ENCODE data around the gene ABI3.
"Not testable (repeated sequence)": the region's sequence is repeated elsewhere in the genome, so short reads cannot be mapped to it uniquely, and the experiment has no call there.

Gene ABI3

DNA sequence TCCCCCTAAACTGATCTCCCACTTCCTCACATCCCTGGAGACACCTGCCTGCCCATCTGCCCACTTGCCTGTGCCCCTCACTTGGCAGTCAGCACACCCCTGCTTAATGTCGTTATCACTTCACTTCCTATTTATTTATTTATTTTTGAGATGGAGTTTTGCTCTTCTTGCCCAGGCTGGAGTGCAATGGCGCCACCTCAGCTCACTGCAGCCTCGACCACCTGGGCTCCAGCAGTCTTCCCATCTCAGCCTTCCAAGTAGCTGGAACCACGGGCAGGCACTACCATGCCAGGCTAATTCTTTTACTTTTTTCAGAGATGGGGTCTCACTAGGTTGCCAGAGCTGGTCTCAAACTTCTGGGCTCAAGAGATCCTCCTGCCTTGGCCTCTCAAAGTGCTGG is 43.6 kb downstream of the ABI3 start:
- no peak for DNase-seq

DNA sequence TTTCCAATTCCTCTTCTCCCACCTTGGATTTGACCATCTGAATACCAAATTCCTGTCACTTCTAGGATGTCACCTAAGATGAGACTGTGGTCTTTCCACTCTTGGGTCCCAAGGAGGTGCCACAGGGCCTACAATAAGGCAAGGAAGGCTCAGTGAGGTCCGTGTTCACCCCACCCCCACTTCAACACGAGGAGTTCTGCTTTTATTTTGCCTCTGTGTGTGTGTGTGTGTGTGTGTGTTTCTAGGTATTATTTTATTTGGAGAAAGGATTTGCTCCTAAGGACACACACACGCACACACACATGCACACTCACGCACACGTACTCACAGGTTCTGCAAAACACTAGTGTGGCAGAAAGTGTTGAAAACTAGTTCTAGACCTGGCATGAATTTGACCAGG is 44.6 kb downstream of the ABI3 start:
- no peak for DNase-seq

DNA sequence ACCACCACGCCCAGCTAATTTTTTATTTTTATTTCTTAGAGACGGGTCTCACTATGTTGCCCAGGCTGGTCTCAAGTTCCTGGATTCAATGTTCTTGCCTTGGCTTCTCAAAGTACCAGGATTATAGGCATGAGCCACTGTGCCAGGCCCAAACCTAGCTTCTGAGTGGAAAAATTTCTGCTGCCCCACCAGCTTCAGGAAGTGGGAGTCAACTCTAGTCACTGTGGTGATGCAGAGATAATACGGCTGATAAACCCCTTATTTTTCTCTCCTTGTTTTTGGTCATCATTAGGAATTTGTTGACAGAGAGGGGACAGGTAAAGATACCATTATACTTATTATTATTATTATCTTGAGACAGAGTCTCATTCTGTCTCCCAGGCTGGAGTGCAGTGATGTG is 47.9 kb downstream of the ABI3 start:
- DNase-seq: no peak

DNA sequence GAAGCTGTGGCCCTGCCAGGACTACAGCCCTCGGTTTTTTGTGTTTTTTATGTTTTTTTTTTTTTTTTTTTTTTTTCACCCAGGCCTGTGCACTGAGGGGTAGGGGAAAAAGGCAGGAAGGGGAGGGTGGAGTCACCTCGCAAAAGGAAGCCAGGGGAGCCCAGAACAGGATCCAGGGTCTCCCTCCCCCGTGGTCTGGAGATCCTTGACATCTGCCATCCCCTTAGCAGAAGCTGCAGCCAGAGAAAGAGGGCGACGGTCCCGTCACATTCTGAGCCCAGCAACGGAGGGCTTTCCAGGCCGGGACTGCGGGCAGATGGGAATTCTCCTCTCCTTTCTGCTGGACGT is 49.1 kb downstream of the ABI3 start:
- DNase-seq: no peak

DNA sequence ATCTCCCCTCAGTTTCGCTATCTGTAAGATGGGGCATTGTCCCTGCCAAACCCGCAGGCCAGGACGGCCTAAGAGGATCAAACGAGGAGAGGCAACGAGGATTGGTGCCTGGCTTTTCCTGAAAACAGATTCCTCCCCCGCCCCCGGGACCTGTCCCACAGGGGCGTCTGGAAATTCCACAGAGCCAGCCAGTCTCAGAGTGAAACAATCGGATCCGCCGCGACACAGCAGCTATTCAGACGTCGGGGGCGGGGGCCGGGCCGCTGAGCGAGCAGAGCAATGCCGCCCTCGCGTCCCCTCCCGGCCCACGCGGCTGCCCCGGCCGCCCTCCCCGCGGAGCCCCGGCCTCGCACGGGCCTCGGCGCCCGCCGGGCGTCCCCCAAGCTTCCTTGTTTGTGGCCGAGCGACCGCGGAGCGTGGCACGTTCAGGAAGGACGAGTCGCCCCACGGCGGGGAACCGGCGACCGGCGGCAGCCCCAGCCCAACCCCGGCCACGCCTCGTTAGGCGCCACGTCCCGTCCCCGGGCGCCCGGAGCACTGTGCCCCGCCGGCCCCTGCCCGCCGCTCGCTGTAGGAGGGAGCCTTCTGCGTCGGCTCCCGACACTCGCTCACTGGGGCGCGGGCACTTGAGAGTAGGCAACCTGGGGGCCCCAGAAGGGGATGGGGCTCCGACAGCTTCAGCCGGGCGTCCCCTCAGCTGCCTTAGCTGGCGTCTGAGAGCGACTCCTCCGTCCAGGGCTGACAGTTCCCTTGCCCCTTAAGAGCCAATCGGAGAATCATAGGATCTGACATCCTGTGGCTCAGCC is 49.7 kb downstream of the ABI3 start:
- peak; percentile 88 for DNase-seq

DNA sequence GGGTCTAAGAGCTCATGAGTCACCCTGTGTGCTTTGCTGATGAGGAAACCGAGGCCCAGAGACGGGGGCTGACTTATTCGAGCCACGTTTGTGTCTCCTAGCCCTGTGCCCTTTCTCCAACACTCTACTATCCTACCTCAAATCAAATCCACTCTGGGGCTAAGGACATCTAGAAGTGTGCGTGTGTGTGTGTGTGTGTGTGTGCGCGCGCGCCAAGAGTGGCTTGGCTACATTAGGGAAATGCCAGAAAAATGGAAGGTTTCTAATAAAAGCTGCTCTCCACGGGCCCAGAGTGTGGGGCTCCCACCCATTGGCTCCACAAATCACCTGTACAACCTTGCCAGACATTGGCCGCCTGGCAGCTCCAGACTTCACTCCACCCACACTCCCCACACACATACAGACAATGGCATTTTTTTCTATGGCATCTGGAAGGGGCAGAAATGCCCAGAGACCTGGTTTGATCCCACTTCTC is 50.3 kb downstream of the ABI3 start:
- no peak for DNase-seq

DNA sequence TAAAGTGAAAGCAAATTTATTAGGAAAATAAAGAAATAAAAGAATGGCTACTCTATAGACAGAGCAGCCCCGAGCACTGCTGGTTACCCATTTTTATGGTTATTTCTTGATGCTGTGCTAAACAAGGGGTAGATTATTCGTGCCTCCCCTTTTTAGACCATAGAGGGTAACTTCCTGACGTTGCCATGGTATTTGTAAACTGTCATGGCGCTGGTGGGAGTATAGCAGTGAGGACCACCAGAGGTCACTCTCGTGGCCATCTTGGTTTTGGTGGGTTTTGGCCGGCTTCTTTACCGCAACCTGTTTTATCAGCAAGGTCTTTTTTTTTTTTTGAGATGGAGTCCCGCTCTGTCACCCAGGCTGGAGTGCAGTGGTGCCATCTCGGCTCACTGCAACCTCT is 51.0 kb downstream of the ABI3 start:
- DNase-seq: not testable (repeated sequence)

DNA sequence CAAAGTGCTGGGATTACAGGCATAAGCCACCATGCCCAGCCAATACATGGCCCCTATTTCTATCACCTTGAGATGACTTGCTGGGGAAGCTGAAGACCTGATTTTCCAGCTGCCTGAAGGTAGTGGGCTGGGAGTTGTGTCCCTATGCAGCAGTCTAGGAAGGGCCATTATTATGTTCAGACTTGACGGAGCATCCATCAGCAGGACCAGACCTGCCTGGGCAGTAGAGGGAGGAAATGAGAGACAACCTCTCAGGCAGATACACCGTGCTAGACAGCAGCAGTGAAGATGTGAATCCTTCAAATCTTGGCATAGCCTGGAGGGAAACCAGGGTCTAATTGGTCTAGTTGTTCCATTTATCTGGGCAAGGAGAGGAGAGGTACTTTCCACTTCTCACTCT is 55.7 kb downstream of the ABI3 start:
- DNase-seq: no peak

DNA sequence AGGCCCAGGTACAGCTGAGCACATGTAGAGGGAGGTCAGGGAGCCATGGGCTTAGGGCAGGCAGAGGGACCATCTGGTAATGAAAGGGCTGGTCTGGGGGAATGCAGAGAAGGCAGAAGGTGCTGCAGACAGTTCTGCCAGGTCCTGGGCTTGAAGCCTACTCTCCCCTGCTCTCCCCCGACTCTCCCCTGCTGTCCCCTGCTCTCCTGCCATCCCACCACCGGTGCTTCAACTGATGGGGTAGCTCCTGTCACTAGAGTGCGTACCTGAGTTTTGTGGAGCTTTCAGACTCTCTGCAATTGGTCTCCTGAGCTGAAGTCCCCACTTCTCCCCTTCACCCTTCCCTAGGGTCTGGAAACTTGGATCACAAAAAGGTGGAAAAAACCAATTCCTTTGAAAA is 57.4 kb downstream of the ABI3 start:
- DNase-seq: no peak

DNA sequence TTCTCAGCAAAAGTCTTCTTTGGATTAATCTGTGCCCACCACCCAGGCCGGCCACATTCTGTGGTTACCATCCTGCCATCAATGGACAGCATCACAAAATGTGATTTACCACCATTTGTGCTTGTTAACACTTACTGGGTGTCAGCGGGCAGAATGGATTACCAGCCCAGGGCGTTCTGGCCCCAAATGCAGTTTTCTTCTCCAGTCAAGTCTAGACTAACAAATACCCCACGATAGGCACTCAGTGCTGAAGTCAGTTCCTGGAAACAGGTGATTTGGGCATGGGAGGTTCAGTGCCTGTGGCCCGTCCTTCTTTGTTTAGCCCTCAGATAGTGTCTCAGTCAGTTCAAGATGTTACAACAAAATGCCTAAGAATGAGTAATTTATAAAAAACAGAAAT is 58.8 kb downstream of the ABI3 start:
- no peak for DNase-seq

All from HCEC 1CT (cell line).